Vagina (tissue), 2 donors: Measurements from ENCODE around the gene FKRP. TPM values are rescaled to one million over a fixed set of nuclear protein-coding genes. Genes with fewer than 3 reads are reported as not detected.

Experiments used
- DNase-seq, 2 donors: peaks; one replicate each; pipeline ENCODE4 v3.0.0-alpha.2; 2017; ENCODE audit errors: extremely low spot score in 2 of 2
- H3K27ac ChIP-seq: fragments of 200-600 bp; sonication (generic); one replicate; pipeline ENCODE4 v1.5.1; 2019
- H3K27me3 ChIP-seq: fragments of 200-600 bp; sonication (generic); one replicate; pipeline ENCODE4 v1.5.1; 2019
- H3K36me3 ChIP-seq, 2 donors: fragments of 200-600 bp; sonication (generic); one replicate each; pipeline ENCODE4 v1.5.1; 2017 to 2019
- H3K4me1 ChIP-seq: fragments of 200-600 bp; sonication (generic); one replicate; pipeline ENCODE4 v1.5.1; 2019
- H3K4me3 ChIP-seq, 2 donors: fragments of 200-600 bp; sonication (generic); 1 replicate in 1 of 2; 2 replicates in 1 of 2; pipeline ENCODE4 v1.5.1; 2016 to 2019
- H3K9me3 ChIP-seq: fragments of 200-600 bp; sonication (generic); one replicate; pipeline ENCODE4 v1.5.1; 2019
- POLR2A ChIP-seq, 2 donors: fragments of 450-650 bp; IDR thresholded peaks; one replicate each; pipeline ENCODE4 v1.6.1; 2017; ENCODE audit warnings: antibody characterized with exemption in 2 of 2, mild to moderate bottlenecking in 2 of 2, moderate library complexity in 2 of 2
- POLR2AphosphoS5 ChIP-seq, 2 donors: sonication (generic); formaldehyde crosslinking; IDR thresholded peaks; one replicate each; pipeline ENCODE4 v1.9.0; 2017; ENCODE audit warnings: antibody characterized with exemption in 2 of 2, mild to moderate bottlenecking in 2 of 2, low read depth in 1 of 2; ENCODE audit not compliant: insufficient read depth in 1 of 2
- intact Hi-C: fragments of 100-400 bp; cut with DNase I; formaldehyde crosslinking; loops from one replicate; pipeline ENCODE4 v1.15.1; 2023
- total RNA-seq: library from RNA; depleted of rRNA; stranded (reverse); fragments of >200 nt; gene quantifications from one replicate; pipeline ENCODE4 v1.2.3, GENCODE V29; 2016
- TF ChIP-seq, protein P1 (sequence below), 3 experiments: fragments of 450-650 bp in 2 of 3; fragments of 200-600 bp in 1 of 3; sonication (generic) in 1 of 3; IDR thresholded peaks; one replicate each; pipeline ENCODE4 v1.5.1; 2017 to 2019; ENCODE audit warnings: antibody characterized with exemption in 3 of 3, mild to moderate bottlenecking in 2 of 3, moderate library complexity in 2 of 3

The FKRP gene
- total RNA-seq, 1 donor from 2014 or later = 14.7 TPM

DNA sequence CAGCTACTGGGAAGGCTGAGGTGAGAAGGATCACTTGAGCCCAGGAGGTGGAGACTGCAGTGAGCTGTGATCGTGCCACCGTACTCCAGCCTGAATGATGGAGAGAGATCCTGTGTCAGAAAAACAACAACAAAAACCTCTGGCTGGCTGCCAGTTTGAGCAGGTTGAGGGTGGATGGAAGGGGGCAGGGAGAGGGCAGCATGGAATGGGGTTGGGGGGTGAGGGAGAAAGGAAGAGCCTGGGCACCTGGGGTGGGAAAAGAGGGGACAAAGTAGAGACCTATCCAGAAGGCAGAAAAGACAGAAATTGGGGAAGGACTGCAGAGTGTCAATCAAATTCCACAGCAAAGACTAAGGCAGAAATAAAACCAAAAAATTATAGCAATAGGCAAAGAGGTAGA, 37.8 kb downstream of the FKRP start:
- H3K27me3 ChIP-seq = no peaks in the 10 kb centered on the region
- peak overlapping the region; percentile 93 for H3K27ac ChIP-seq
- DNase-seq = no peak
- peak overlapping the region in 1 of 2 donors; percentile 97 for H3K4me3 ChIP-seq
- intact Hi-C loops = no loop called here
- H3K9me3 ChIP-seq = no peaks in the 10 kb centered on the region
- H3K36me3 ChIP-seq = peaks cover 0 to 51% of the 10 kb centered on the region in 2 donors
- TF ChIP-seq POLR2AphosphoS5 (IDR thresholded peaks at IDR 0.05; ENCODE audit: insufficient read depth in 1 of 2, low read depth in 1 of 2) = no peak
- no peak for TF ChIP-seq POLR2A (IDR thresholded peaks at IDR 0.05)
- TF ChIP-seq, protein P1, sequence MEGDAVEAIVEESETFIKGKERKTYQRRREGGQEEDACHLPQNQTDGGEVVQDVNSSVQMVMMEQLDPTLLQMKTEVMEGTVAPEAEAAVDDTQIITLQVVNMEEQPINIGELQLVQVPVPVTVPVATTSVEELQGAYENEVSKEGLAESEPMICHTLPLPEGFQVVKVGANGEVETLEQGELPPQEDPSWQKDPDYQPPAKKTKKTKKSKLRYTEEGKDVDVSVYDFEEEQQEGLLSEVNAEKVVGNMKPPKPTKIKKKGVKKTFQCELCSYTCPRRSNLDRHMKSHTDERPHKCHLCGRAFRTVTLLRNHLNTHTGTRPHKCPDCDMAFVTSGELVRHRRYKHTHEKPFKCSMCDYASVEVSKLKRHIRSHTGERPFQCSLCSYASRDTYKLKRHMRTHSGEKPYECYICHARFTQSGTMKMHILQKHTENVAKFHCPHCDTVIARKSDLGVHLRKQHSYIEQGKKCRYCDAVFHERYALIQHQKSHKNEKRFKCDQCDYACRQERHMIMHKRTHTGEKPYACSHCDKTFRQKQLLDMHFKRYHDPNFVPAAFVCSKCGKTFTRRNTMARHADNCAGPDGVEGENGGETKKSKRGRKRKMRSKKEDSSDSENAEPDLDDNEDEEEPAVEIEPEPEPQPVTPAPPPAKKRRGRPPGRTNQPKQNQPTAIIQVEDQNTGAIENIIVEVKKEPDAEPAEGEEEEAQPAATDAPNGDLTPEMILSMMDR (IDR thresholded peaks at IDR 0.05) = no peak
- peaks cover 57% of the 10 kb centered on the region for H3K4me1 ChIP-seq

DNA sequence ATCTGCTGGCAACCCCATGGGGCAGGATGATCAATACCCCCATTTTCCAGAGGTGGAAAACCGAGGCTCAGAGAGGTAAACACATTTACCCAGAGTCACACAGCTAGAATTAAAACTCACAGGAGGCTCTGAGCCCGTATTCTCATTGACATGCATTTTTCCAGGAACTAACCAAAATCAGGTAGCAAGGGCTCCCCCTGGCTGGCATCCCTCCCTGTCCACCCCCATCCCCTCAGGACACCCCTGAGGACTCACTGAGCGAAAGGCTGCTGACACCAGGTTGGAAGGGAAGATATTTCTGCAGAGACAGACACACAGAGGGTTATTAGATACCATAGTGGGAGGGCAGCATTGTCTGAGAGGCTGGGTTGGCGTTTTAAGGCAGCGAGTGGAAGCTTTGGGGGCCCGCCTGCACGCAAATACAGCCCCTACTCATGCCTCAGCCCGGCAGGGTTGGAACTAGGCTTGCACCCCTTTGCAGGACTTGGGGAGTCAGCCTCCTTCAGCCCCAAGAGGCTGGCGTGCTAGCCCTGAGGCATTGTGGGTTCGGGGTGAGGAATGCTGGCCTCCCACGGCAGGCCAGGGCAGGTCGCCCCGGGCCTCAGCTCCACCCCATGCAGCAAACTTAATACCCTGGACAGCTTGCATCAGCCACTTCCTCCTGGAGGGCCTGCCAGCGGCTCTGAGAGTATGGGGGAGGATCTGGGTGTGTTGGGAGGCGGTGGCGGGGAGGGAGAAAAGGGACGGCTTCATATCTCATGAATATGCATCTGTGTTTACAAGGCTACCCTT, 38.6 kb downstream of the FKRP start:
- TF ChIP-seq, protein P1 (IDR thresholded peaks at IDR 0.05) = peak in 1 of 3 experiments; percentile 25
- TF ChIP-seq POLR2AphosphoS5 (IDR thresholded peaks at IDR 0.05; ENCODE audit: insufficient read depth in 1 of 2, low read depth in 1 of 2) (peak; percentile 84 to 89), POLR2A (IDR thresholded peaks at IDR 0.05) (no peak)
- peaks cover 0 to 43% of the 10 kb centered on the region in 2 donors for H3K36me3 ChIP-seq
- DNase-seq = peak in 1 of 2 donors; percentile 93

DNA sequence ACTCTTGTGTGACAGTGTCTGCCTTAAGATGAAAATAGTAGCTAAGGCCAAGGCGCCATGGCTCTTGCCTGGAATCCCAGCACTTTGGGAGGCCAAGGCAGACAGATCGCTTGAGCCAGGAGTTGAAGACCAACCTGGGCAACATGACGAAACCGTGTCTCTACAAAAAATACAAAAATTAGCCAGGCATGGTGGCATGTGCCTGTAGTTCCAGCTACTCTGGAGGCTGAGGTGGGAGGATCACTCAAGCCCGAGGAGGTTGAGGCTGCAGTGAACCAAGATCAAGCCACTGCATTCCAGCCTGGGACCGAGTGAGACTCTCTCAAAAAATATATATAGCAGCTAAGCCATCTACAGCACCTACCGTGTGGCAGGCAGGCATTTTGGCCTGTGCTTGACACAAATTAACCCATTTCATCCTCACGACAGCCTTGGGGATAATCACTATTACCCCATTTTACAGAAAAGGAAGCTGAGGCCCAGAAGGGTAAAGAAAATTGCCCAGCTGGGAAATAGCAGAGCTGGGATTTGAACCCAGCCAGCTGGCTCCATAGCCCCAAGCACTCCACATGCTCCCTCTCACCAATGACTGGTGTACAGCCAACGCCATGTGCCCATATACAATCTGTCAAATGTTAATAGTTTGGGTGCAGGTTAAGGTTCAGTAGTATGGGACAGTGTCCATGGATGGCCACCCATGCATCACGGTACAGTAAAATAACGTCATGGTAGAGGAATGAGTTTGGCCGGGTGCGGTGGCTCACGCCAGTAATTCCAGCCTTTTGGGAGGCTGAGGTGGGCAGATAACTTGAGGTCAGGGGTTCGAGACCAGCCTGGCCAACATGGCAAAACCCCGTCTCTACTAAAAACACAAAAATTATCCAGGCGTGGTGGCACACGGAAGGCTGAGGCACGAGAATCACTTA, 39.5 kb downstream of the FKRP start:
- Histone ChIP-seq H3K9me3 (no peaks in the 10 kb centered on the region), H3K27ac (peak overlapping the region; percentile 93), H3K36me3 (peaks cover 0 to 36% of the 10 kb centered on the region in 2 donors), H3K4me1 (peaks cover 62% of the 10 kb centered on the region), H3K27me3 (no peaks in the 10 kb centered on the region), H3K4me3 (peak overlapping the region; percentile 86 to 97)
- TF ChIP-seq, protein P1 (IDR thresholded peaks at IDR 0.05) = no peak
- TF ChIP-seq POLR2A (IDR thresholded peaks at IDR 0.05) (no peak), POLR2AphosphoS5 (IDR thresholded peaks at IDR 0.05; ENCODE audit: insufficient read depth in 1 of 2, low read depth in 1 of 2) (no peak)
- DNase-seq = no peak
- intact Hi-C loops = no loop called here

More for the DNA sequence above, 38.6 kb downstream of the FKRP start:
- Histone ChIP-seq H3K27ac (peak overlapping the region; percentile 93), H3K9me3 (no peaks in the 10 kb centered on the region), H3K4me3 (peak overlapping the region; percentile 86 to 97), H3K4me1 (peaks cover 62% of the 10 kb centered on the region), H3K27me3 (no peaks in the 10 kb centered on the region)
- intact Hi-C loops = no loop called here

DNA sequence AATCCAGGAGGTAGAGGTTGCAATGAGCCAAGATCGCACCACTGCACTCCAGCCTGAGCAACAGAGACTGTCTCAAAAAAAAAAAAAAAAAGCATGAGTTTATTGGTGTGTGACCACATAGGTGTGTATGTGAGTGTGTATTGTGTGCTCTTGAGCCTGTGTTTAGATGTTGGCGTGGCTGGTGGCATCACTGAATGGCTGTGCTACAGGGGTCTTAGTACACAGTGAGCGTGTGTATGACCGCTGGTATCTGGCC, 40.1 kb downstream of the FKRP start:
- H3K4me3 ChIP-seq = peak overlapping the region; percentile 86 to 97
- TF ChIP-seq POLR2A (IDR thresholded peaks at IDR 0.05) = no peak
- peaks cover 0 to 30% of the 10 kb centered on the region in 2 donors for H3K36me3 ChIP-seq
- no peaks in the 10 kb centered on the region for H3K9me3 ChIP-seq
- peaks cover 57% of the 10 kb centered on the region for H3K4me1 ChIP-seq
- peak overlapping the region; percentile 93 for H3K27ac ChIP-seq
- H3K27me3 ChIP-seq = no peaks in the 10 kb centered on the region
- intact Hi-C loops = no loop called here
- no peak for DNase-seq

DNA sequence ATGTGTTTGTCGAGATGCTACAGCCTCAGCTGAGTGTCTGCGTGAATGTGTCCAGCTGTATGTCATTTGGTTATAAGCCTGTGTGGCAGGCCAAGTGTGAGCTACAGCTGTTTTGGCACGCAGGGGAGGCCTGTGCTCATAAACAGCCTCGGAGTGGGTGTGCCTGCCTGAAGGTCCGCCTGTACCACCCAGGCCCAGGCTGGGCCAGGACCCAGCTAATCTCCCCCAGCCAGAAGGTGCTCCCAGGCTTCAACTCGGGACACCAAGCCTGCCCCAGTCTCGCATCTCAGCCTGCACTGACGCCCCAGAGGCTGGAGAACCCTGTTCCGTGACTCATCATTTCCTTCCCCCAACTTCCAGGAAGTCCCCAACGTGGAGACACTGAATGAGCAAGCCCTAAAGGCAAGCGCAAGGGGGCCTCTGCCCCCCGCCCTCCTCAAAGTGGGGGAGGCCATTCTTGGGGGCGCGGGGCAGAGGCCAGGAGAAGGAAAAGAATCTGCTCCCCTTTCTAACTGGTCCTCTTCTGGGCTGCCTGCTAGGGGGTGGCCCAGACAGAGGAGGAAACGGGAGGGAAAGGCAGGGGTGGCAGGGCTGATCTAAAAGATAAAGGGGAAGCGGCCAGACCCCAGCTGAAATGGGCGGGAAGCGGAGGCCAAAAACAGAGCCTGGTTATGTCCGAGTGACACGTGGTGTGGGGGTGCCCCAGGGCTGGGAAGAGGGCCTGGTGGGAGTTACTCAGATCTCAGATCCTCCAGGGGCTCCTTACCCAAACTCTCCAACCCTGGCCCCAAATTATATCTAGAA, 40.6 kb downstream of the FKRP start:
- intact Hi-C loops = no loop called here
- TF ChIP-seq POLR2A (IDR thresholded peaks at IDR 0.05) (no peak), POLR2AphosphoS5 (IDR thresholded peaks at IDR 0.05; ENCODE audit: insufficient read depth in 1 of 2, low read depth in 1 of 2) (peak; percentile 73 to 85)
- TF ChIP-seq, protein P1 (IDR thresholded peaks at IDR 0.05) = no peak

More for the DNA sequence above, 40.6 kb downstream of the FKRP start:
- H3K36me3 ChIP-seq = peaks cover 0 to 24% of the 10 kb centered on the region in 2 donors
- peak in 1 of 2 donors; percentile 96 for DNase-seq
- no peaks in the 10 kb centered on the region for H3K9me3 ChIP-seq
- peak overlapping the region; percentile 86 to 97 for H3K4me3 ChIP-seq
- H3K27me3 ChIP-seq = no peaks in the 10 kb centered on the region
- peak overlapping the region; percentile 93 for H3K27ac ChIP-seq
- peaks cover 52% of the 10 kb centered on the region for H3K4me1 ChIP-seq
